Astrocyte (in vitro differentiated cells and primary cell): Measurements from ENCODE around the gene CCSER1. TPM values are rescaled to one million over a fixed set of nuclear protein-coding genes. Genes with fewer than 3 reads are reported as not detected.

Experiments used
- DNase-seq: peaks from one replicate; pipeline ENCODE4 v3.0.0-alpha.2; 2010; ENCODE audit warnings: low read depth
- FAIRE-seq: peaks from 2 replicates; lab custom pipeline; 2011; peaks lifted over from hg19 to GRCh38; lab: Jason Lieb, UNC
- H2AFZ ChIP-seq: 2 replicates; pipeline ENCODE4 v1.6.0; 2012; ENCODE audit warnings: low read depth, low read length, inconsistent platforms
- H3K27ac ChIP-seq: 2 replicates; pipeline ENCODE4 v1.5.1; 2011; ENCODE audit warnings: low read depth, low read length, inconsistent platforms
- H3K27me3 ChIP-seq: 2 replicates; pipeline ENCODE4 v1.6.0; 2011; ENCODE audit warnings: low read length, inconsistent platforms; ENCODE audit not compliant: insufficient read depth
- H3K36me3 ChIP-seq: 2 replicates; pipeline ENCODE4 v1.5.1; 2011; ENCODE audit warnings: low read length, inconsistent platforms; ENCODE audit not compliant: insufficient read depth
- H3K4me1 ChIP-seq: 2 replicates; pipeline ENCODE4 v1.5.1; 2011; ENCODE audit warnings: low read length, inconsistent platforms; ENCODE audit not compliant: insufficient read depth
- H3K4me2 ChIP-seq: 2 replicates; pipeline ENCODE4 v1.6.0; 2012; ENCODE audit warnings: low read length, inconsistent platforms
- H3K4me3 ChIP-seq: 2 replicates; pipeline ENCODE4 v1.5.1; 2011; ENCODE audit warnings: low read depth, mild to moderate bottlenecking, low read length, inconsistent platforms; ENCODE audit not compliant: insufficient read depth
- H3K79me2 ChIP-seq: 2 replicates; pipeline ENCODE4 v1.6.0; 2012; ENCODE audit warnings: mild to moderate bottlenecking, low read length, inconsistent platforms; ENCODE audit not compliant: insufficient read depth
- H3K9ac ChIP-seq: 2 replicates; pipeline ENCODE4 v1.6.0; 2012; ENCODE audit warnings: mild to moderate bottlenecking, low read length, inconsistent platforms
- H3K9me3 ChIP-seq: 2 replicates; pipeline ENCODE4 v1.5.1; 2012; ENCODE audit warnings: low read depth, mild to moderate bottlenecking, low read length, inconsistent platforms; ENCODE audit not compliant: insufficient read depth
- H4K20me1 ChIP-seq: 2 replicates; pipeline ENCODE4 v1.6.0; 2012; ENCODE audit warnings: low read length, inconsistent platforms; ENCODE audit not compliant: insufficient read depth
- H3K27ac Mint-ChIP-seq: one replicate; pipeline ENCODE4 v1.8.0; 2021; ENCODE audit warnings: mild to moderate bottlenecking, mixed read lengths; ENCODE audit not compliant: unreplicated experiment
- H3K27me3 Mint-ChIP-seq: one replicate; pipeline ENCODE4 v1.8.0; 2021; ENCODE audit warnings: low read depth, mixed read lengths; ENCODE audit not compliant: unreplicated experiment
- H3K36me3 Mint-ChIP-seq: one replicate; pipeline ENCODE4 v1.8.0; 2021; ENCODE audit warnings: low read depth, mixed read lengths; ENCODE audit not compliant: unreplicated experiment
- H3K4me1 Mint-ChIP-seq: one replicate; pipeline ENCODE4 v1.8.0; 2021; ENCODE audit warnings: low read depth, mixed read lengths; ENCODE audit not compliant: unreplicated experiment
- H3K4me3 Mint-ChIP-seq: one replicate; pipeline ENCODE4 v1.8.0; 2021; ENCODE audit warnings: mild to moderate bottlenecking, moderate library complexity, mixed read lengths; ENCODE audit not compliant: unreplicated experiment
- H3K9me3 Mint-ChIP-seq: one replicate; pipeline ENCODE4 v1.8.0; 2021; ENCODE audit warnings: mild to moderate bottlenecking, mixed read lengths; ENCODE audit not compliant: unreplicated experiment
- CTCF ChIP-seq: IDR thresholded peaks from 2 replicates; pipeline ENCODE4 v1.5.1; 2011; ENCODE audit warnings: low read depth, mild to moderate bottlenecking, inconsistent platforms, low read length, moderate library complexity; ENCODE audit not compliant: insufficient read depth
- EZH2 ChIP-seq: IDR thresholded peaks from 2 replicates; pipeline ENCODE4 v1.6.1; 2012; ENCODE audit warnings: mild to moderate bottlenecking, low read length, inconsistent platforms; ENCODE audit not compliant: insufficient read depth
- total RNA-seq: library from RNA; stranded (reverse); gene quantifications from 2 replicates; pipeline ENCODE4 v1.2.1, GENCODE V29; 2021

The CCSER1 gene
- total RNA-seq, 1 donor from 2014 or later: 2.2 TPM

- H4K20me1 ChIP-seq: no peaks in the 10 kb centered on the region
- TF ChIP-seq CTCF (no peak), EZH2 (no peak)
- H3K9me3 ChIP-seq: no peaks in the 10 kb centered on the region
- H3K9ac ChIP-seq: no peak overlapping the region
- Mint-ChIP-seq H3K4me3 (no peak overlapping the region), H3K27me3 (no peaks in the 10 kb centered on the region), H3K4me1 (no peaks in the 10 kb centered on the region), H3K36me3 (no peaks in the 10 kb centered on the region), H3K9me3 (no peaks in the 10 kb centered on the region), H3K27ac (no peak overlapping the region)
- no peaks in the 10 kb centered on the region for H3K27me3 ChIP-seq
- no peak overlapping the region for H3K27ac ChIP-seq
- no peak for FAIRE-seq
- H3K4me1 ChIP-seq: no peaks in the 10 kb centered on the region
- no peak overlapping the region for H2AFZ ChIP-seq
- H3K4me3 ChIP-seq: no peak overlapping the region
- no peaks in the 10 kb centered on the region for H3K79me2 ChIP-seq
- no peak for DNase-seq
- no peaks in the 10 kb centered on the region for H3K36me3 ChIP-seq
- no peak overlapping the region for H3K4me2 ChIP-seq
Measured at GRCh38 chr4:90643156-90643555, 516.0 kb downstream of the CCSER1 start.

DNA sequence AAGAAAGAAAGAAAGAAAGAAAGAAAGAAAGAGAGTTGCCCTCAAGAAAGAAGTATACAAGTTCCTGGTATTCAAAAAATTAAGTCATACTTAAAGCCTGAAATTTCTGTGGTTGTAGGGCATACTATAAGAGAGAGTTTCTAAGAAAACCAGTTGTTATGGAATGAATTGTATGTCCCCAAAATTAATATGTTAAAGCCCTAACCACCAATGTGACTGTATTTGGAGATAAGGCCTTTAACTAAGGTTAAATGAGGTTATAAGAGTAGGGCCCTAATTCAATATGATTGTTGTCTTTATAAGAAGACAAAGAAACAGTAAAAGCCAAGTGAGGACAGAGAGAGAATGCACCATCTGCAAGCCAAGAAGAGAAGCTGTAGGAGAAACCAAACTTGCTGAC lies 521.1 kb downstream of the CCSER1 start:
- Histone ChIP-seq H3K27ac (no peak overlapping the region), H2AFZ (no peak overlapping the region), H3K27me3 (no peaks in the 10 kb centered on the region), H3K9me3 (no peaks in the 10 kb centered on the region), H3K4me3 (no peak overlapping the region), H3K9ac (no peak overlapping the region), H3K4me1 (no peaks in the 10 kb centered on the region), H3K4me2 (no peak overlapping the region), H3K79me2 (no peaks in the 10 kb centered on the region), H4K20me1 (no peaks in the 10 kb centered on the region), H3K36me3 (no peaks in the 10 kb centered on the region)
- Mint-ChIP-seq H3K4me3 (no peak overlapping the region), H3K36me3 (no peaks in the 10 kb centered on the region), H3K27ac (no peak overlapping the region), H3K27me3 (no peaks in the 10 kb centered on the region), H3K9me3 (no peaks in the 10 kb centered on the region), H3K4me1 (no peaks in the 10 kb centered on the region)
- no peak for TF ChIP-seq CTCF
- no peak for TF ChIP-seq EZH2
- DNase-seq: no peak
- no peak for FAIRE-seq

DNA sequence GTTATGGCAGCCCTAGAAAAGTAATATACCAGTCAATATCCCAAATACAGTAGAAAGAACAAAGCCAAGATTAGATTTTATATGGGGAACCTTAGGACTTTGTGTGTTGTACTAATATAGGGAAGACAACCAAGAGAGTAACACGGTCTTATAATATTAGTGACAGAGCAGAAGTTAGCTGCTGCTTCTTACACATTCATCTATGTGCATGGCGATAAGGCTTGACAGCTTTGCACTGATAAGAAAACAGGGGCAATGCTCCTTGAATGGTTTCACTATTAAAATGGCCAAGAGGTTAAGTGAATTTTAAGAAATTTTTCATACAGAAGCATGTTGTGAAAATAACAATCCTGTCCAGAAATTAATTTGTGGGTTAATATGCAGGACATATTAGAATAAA lies 521.6 kb downstream of the CCSER1 start:
- no peaks in the 10 kb centered on the region for H3K27me3 Mint-ChIP-seq
- H3K27ac Mint-ChIP-seq: no peak overlapping the region
- no peaks in the 10 kb centered on the region for H3K4me1 Mint-ChIP-seq
- FAIRE-seq (no peak), DNase-seq (no peak)
- no peak overlapping the region for H3K4me3 Mint-ChIP-seq
- H3K9me3 ChIP-seq: no peaks in the 10 kb centered on the region
- no peaks in the 10 kb centered on the region for H3K9me3 Mint-ChIP-seq
- H2AFZ ChIP-seq: no peak overlapping the region
- TF ChIP-seq EZH2 (no peak), CTCF (no peak)
- no peak overlapping the region for H3K4me2 ChIP-seq
- no peaks in the 10 kb centered on the region for H3K4me1 ChIP-seq
- no peaks in the 10 kb centered on the region for H3K36me3 ChIP-seq
- H3K79me2 ChIP-seq: no peaks in the 10 kb centered on the region
- H3K9ac ChIP-seq: no peak overlapping the region
- no peaks in the 10 kb centered on the region for H3K27me3 ChIP-seq
- no peak overlapping the region for H3K4me3 ChIP-seq
- H3K36me3 Mint-ChIP-seq: no peaks in the 10 kb centered on the region
- no peaks in the 10 kb centered on the region for H4K20me1 ChIP-seq
- H3K27ac ChIP-seq: no peak overlapping the region
